HK-2 (cell line): ENCODE results near the gene TULP1.
"Not testable (repeated sequence)": the region's sequence is repeated elsewhere in the genome, so short reads cannot be mapped to it uniquely, and the experiment has no call there.

Experiments used
- DNase-seq: peaks from one replicate; pipeline ENCODE4 v3.0.0-alpha.2; 2018; ENCODE audit not compliant: unreplicated experiment

The TULP1 gene

DNA sequence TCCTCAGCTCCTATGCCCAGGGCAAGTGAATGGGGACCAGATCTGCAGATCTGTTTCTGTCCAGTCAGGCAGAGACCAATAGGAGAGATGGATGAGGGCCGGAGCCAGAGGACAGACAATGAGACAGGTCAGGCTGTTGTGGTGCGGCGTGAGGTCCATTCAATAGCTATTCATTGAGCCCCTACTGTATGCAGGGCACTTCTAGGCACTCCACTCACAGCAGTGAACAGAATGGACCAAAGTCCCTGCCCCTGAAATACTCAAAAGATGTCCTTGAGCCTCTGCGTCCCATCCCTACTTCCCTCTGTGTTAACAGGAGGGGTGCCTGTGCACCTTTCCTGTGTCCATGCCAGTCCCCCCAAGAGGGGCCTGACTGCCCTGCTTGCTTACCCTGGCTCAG, 8.5 kb upstream of the TULP1 start:
- no peak for DNase-seq

GRCh38 chr6:35519313-35520015, 6.8 kb upstream of the TULP1 start:
- DNase-seq = no peak

GRCh38 chr6:35518566-35519312, 6.0 kb upstream of the TULP1 start:
- DNase-seq = no peak

DNA sequence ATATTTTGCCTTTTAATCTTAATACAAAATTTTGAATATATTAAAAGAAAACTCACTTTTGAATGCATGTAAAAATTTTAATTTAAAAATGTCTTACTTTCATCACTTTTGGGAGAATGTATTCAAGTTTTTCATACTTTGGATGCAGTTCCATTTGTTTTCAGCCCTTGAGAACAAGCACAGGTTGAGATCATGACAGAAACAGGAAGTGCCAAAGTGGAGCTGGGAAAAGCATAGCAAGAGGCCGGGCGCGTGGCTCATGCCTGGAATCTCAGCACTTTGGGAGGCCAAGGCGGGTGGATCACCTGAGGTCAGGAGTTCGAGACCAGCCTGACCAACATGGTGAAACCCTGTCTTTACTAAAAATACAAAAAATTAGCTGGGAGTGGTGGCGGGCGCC, 5.3 kb upstream of the TULP1 start:
- not testable (repeated sequence) for DNase-seq

DNA sequence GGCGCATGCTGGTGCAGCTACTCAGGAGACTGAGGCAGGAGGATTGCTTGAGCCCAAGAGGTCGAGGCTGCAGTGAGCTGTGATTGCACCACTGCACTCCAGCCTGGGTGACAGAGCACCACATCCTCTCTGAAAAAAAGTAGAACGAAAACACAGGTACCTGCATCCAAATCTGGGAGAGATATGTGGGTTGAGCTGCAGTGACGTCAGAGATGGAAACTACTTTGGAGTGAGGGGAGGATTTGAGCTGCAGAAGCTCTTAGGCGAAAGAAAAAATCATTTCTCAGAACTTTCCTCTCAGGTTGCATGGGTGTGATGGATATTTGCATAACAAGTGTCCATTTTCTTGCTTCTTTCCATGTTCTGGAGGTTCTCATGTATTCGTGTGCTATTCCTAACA, 4.0 kb upstream of the TULP1 start:
- DNase-seq = no peak

DNA sequence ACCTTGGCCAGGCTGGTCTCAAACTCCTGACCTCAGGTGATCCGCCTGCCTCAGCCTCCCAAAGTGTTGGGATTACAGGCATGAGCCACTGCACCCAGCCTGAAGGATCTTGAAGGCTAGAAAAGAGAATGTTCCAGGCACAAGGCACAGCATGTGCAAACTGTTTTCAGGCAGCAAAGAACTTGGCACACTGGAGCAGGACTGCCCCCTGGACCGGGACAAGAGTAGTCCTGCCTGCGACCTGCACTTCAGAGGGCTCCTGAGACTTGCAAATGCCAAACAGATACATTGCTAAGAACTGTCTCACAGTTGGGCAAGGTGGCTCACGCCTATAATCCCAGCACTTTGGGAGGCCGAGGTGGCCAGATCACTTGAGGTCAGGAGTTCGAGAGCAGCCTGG, 3.2 kb upstream of the TULP1 start:
- not testable (repeated sequence) for DNase-seq

DNA sequence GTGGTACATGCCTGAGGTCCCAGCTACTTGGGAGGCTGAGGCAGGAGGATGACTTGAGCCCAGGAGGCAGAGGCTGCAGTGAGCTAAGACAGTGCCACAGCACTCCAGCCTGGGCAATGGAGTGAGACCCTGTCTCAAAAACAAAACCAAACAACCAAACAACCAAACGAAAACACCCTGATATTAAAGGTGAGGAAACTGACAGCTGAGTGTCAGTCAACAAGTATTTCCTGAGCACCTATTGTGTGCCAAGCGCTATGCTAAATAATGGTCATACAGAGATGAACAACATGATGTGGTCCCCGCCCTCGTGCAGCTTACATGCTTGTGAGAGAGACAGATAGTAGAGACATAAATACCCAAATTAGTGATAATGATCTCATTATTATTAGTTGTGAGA, 1.9 kb upstream of the TULP1 start:
- no peak for DNase-seq

DNA sequence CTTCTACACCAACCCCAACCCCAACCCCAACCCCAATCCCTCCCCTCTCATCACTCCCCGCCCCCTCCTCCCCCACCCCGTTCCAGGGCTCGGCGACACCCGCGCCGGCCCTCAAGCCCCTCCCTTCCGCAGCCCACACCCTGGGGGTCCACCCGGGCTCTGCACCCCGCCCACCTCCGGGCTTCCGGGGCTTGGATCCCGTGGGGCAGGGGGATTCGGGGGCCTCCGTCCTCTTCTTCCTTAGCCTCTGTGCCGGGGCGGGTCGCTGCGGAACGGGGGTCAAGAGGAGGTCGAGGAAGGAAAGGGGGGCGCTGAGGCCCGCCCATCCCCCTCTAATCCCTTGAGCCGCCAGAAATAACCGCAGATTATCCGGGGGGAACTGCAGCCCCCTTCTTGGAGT, 690 bp downstream of the TULP1 start:
- no peak for DNase-seq

DNA sequence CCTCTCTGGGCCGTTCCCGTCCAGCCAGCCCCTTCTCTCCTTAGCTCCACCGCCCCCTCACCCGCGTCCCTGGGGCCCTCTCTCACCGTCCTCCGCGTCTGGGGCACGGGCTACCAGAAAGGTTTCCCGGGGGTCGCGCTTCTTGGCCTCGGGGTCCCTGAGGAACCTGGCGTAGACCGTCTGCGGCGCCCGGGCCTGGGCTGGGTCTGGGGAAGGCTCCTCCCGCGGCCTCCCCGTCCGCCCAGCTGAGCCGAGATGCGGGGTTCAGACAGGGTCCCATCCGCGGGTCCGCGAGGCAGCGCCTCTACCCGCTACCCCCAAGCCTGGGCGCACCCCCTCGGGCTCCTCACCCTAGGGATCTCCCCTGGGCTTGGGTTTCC, 1.1 kb downstream of the TULP1 start:
- no peak for DNase-seq

DNA sequence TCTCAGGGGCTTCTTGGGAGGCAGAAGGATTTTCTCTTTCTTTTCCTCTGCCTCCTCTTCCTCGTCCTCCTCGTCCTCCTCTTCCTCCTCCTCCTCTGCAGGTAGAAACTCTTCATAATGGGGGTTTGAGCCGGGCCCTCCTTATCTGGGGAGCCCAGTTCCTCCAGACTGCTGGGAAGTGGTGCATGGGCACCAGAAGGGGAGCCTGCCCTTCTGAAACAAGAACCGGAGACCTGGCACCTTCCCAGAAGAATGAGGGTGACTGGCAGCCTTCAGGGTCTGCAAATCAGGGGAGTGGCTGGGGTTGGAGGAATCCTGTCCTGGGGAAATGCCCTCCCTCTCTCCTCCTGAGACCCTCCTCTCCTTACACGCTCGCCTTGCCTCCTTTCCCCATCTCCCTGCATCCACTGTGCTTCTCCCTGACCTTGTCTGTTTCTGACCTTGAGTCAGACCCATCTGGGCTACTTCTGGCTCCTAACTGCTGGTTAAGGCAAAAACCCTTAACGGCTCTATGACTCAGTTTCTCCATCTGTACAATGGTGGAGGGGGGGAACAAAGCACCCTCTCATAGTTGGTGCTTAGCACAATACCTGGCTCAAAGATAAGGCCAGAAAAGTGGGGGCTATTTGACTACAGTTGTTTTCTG, 1.7 kb downstream of the TULP1 start:
- DNase-seq = no peak

DNA sequence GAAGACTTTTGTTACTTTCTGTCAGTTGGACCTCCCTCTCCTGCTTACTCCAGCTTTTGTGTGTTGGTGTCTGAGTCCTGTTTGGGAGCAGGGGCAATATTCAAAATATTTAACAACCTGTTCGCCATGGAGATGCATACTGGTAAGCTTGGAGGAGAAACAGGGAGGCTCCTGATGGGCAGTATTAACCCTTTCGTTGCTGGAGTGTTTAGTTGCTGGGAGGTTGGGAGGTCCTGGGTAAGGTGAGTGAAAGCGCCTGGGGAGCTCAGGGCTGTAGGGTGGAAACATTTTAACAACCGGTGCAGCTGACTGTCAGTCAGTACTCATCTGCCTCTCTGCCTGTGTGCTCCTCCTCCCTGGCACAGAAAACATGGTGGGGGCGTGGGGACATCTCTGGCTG, 4.2 kb downstream of the TULP1 start:
- DNase-seq = no peak

- DNase-seq = no peak
These were observed 4.7 kb downstream of the TULP1 start for GRCh38 chr6:35508027-35508426.

DNA sequence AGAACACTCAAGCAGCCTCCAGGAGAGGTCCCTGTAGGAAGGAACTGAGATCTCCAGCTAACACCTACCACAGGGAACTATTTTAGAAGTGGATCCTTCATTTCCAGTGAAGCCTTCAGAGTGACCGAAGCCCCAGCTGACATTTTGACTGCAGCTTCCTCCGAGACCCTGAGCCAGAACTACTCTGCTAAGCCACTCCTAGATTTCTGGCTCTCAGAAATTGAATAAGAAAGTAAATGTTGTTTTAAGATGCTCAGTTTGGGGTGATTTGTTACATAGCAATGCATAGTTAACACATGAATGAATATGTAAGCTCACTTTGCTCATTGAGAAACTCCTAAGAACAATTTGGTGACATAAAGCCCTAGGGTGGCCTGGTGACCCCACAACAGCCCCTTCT, 5.5 kb downstream of the TULP1 start:
- no peak for DNase-seq

- no peak for DNase-seq
These were observed 6.2 kb downstream of the TULP1 start for GRCh38 chr6:35506536-35506935.

DNA sequence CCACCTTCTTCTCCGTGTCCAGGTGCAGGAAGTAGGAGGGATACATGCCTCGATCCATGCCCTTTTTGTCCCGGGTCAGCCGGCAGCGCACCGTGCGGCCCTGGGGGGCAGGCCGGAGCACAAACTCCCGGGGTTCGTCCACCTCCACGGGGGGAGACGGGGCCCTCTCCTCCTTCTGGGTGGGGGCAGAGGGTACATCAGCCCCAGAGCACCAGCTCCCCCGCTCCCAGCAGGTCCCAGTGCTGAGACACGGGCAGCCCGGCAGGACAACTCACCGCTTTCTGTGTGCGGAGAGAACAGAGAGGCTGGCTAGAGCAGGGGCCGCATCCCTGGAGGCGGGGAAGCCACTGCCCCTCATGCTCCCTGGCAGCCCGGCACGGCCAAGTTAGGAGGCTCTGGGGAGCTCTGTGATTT, 6.7 kb downstream of the TULP1 start:
- no peak for DNase-seq

GRCh38 chr6:35503534-35503933, 9.2 kb downstream of the TULP1 start:
- no peak for DNase-seq

GRCh38 chr6:35501784-35502183, 10.9 kb downstream of the TULP1 start:
- no peak for DNase-seq

DNA sequence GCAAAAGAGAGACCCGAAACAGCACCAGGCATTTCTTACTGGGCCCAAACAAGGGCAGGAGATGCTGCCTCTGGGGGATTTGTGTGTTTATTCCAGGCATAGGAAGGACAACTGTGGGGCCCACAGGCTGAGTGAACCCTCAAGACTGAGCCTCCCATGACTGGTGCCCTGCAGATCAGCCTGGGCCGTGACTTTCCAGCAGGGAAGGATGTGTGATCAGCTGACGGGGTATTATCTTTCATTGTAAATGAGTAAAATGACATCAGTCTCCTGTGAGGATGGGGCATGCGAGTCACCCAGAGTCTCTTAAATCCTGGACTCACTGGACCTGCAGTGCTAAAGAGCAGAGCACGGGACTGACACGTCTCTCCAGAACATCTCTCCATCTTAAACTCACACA, 11.9 kb downstream of the TULP1 start:
- peak; percentile 35 for DNase-seq

GRCh38 chr6:35499372-35499771, 13.3 kb downstream of the TULP1 start:
- DNase-seq = no peak

DNA sequence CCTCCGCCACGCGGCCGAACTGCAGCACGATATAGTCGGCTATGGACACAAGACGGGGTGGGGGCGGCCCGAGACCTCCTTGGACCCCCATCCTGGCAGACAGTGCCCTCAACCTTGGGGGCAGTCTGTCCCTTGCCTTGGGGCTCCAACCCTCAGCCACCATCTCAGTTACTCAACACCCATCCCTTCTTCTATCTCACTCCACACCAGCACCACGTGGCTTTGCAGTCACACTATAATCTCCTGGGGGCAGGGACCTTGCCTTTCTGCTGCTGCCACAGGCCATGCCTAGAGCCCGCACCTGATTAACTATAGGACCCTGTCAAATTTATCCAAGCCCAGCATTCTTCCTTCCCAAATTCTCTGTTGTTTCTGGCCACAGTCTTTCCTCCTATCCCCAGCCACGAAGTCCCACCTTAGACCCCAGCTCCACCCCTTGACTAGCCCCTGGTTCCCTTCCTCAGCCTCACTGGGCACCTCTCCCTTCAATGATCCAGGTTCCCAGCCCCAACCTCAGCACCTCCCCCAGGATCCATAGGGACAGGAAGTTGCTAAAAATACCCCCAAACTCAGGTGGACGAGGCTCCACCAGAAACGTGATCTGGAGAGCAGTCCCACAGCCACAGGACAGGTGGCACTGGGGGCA, 14.2 kb downstream of the TULP1 start:
- no peak for DNase-seq

GRCh38 chr6:35497571-35498421, 14.9 kb downstream of the TULP1 start:
- DNase-seq = peak; percentile 57
